Transverse colon (tissue), 4 donors: ENCODE results near the gene VPS26A. TPM values are rescaled to one million over a fixed set of nuclear protein-coding genes. Genes with fewer than 3 reads are reported as not detected.
"Not testable (repeated sequence)": the region's sequence is repeated elsewhere in the genome, so short reads cannot be mapped to it uniquely, and the experiment has no call there.

Source experiments
- DNase-seq: peaks from one replicate; pipeline ENCODE4 v3.0.0-alpha.2; 2019
- H3K27ac ChIP-seq, 4 donors: fragments of 200-600 bp; sonication (generic); 2 replicates each; pipeline ENCODE4 v1.5.1; 2016 to 2018; ENCODE audit warnings: inconsistent platforms in 4 of 4
- H3K27me3 ChIP-seq: fragments of 200-600 bp; sonication (generic); 2 replicates; pipeline ENCODE4 v1.5.1; 2017; ENCODE audit warnings: inconsistent platforms
- H3K36me3 ChIP-seq, 4 donors: fragments of 200-600 bp; sonication (generic); 2 replicates each; pipeline ENCODE4 v1.5.1; 2017 to 2019; ENCODE audit warnings: inconsistent platforms in 4 of 4
- H3K4me1 ChIP-seq, 4 donors: fragments of 200-600 bp; sonication (generic); 2 replicates each; pipeline ENCODE4 v1.5.1; 2017 to 2020; ENCODE audit warnings: inconsistent platforms in 4 of 4
- H3K4me3 ChIP-seq, 4 donors: fragments of 200-600 bp; sonication (generic); 1 replicate in 1 of 4; 2 replicates in 3 of 4; pipeline versions ENCODE4 v1.5.1 to v1.6.1; 2017 to 2019; ENCODE audit warnings: inconsistent platforms in 4 of 4
- H3K9me3 ChIP-seq, 2 donors: fragments of 200-600 bp; sonication (generic); 2 replicates each; pipeline ENCODE4 v1.5.1; 2017 to 2019; ENCODE audit warnings: inconsistent platforms in 2 of 2
- CTCF ChIP-seq, 5 experiments: fragments of 200-600 bp in 3 of 5; fragments of 450-650 bp in 2 of 5; sonication (generic) in 3 of 5; IDR thresholded peaks; 1 replicate in 2 of 5; 2 replicates in 3 of 5; pipeline ENCODE4 v1.5.1; 2016 to 2017; ENCODE audit warnings: antibody characterized with exemption in 5 of 5, inconsistent platforms in 3 of 5, mild to moderate bottlenecking in 2 of 5, moderate library complexity in 1 of 5
- EP300 ChIP-seq: sonication (generic); formaldehyde crosslinking; IDR thresholded peaks from one replicate; pipeline ENCODE4 v1.6.1; 2017; ENCODE audit warnings: antibody characterized with exemption, low read depth
- POLR2A ChIP-seq: fragments of 450-650 bp; IDR thresholded peaks from one replicate; pipeline ENCODE4 v1.6.1; 2016; ENCODE audit warnings: antibody characterized with exemption, mild to moderate bottlenecking, moderate library complexity
- POLR2AphosphoS5 ChIP-seq, 3 donors: sonication (generic); formaldehyde crosslinking; IDR thresholded peaks; one replicate each; pipeline ENCODE4 v1.6.1; 2016; ENCODE audit warnings: antibody characterized with exemption in 3 of 3
- WGBS, 2 donors: methylation state at CpG; one replicate each; pipeline ENCODE4 v1.1.5; 2018; ENCODE audit warnings: low coverage in 1 of 2; 5-methylcytosine and 5-hydroxymethylcytosine counted together
- in situ Hi-C, 4 donors: fragments of 200-750 bp; cut with MboI; loops; one replicate each; pipeline versions ENCODE4 v1.15.0 to v1.15.1; 2017; ENCODE audit warnings: low sequenced_read_pairs in 3 of 4, low pct_ligation_motif_present in 1 of 4, low pct_unique_long_range_greater_than_20kb in 1 of 4
- intact Hi-C: fragments of 100-400 bp; cut with DNase I; formaldehyde crosslinking; loops from one replicate; pipeline ENCODE4 v1.15.1; 2023; ENCODE audit warnings: low total_unique reads
- total RNA-seq, 4 donors: library from RNA; depleted of rRNA; stranded (reverse); fragments of >200 nt; gene quantifications; one replicate each; pipeline ENCODE4 v1.1.0, GENCODE V29; 2016

VPS26A gene
- total RNA-seq, 4 donors from 2014 or later, result 5.4 to 38.7 (median 23.2) TPM

- Histone ChIP-seq H3K4me3 (no peak overlapping the region), H3K27ac (no peak overlapping the region), H3K27me3 (no peaks in the 10 kb centered on the region), H3K9me3 (no peaks in the 10 kb centered on the region), H3K4me1 (no peaks in the 10 kb centered on the region), H3K36me3 (peaks cover 0 to 26% (median 9%) of the 10 kb centered on the region in 4 donors)
- no peak for DNase-seq
- TF ChIP-seq POLR2A (no peak), POLR2AphosphoS5 (IDR thresholded peaks at IDR 0.05) (no peak), CTCF (IDR thresholded peaks at IDR 0.05) (no peak), EP300 (no peak)
- WGBS, 2 donors, result 88 to 94% methylated on average over 2 of the region's 2 CpGs
- intact Hi-C loops (no loop called here), in situ Hi-C loops (no loop called here)
These were observed 36.8 kb downstream of the VPS26A start for GRCh38 chr10:69160809-69161241.

- 95 to 100% methylated on average over 3 to 4 of the region's 4 CpGs for WGBS, 2 donors
- intact Hi-C loops, result no loop called here
- in situ Hi-C loops, result no loop called here
These were observed 44.5 kb downstream of the VPS26A start for GRCh38 chr10:69168493-69168892.

GRCh38 chr10:69172241-69172982 lies 48.4 kb downstream of the VPS26A start:
- Histone ChIP-seq H3K36me3 (peaks cover 0 to 39% (median 14%) of the 10 kb centered on the region in 4 donors), H3K9me3 (no peaks in the 10 kb centered on the region), H3K27ac (no peak overlapping the region), H3K4me3 (no peak overlapping the region), H3K4me1 (no peaks in the 10 kb centered on the region), H3K27me3 (no peaks in the 10 kb centered on the region)
- TF ChIP-seq POLR2AphosphoS5 (IDR thresholded peaks at IDR 0.05), result no peak
- no peak for TF ChIP-seq EP300
- no peak for TF ChIP-seq POLR2A
- no peak for TF ChIP-seq CTCF (IDR thresholded peaks at IDR 0.05)
- in situ Hi-C loops (no loop called here), intact Hi-C loops (no loop called here)
- DNase-seq, result no peak
- WGBS, 2 donors, result 70 to 85% methylated on average over 3 of the region's 3 CpGs

More at GRCh38 chr10:69168493-69168892, 44.5 kb downstream of the VPS26A start:
- Histone ChIP-seq H3K4me1 (no peaks in the 10 kb centered on the region), H3K9me3 (no peaks in the 10 kb centered on the region), H3K27ac (no peak overlapping the region), H3K36me3 (peaks cover 0 to 64% (median 18%) of the 10 kb centered on the region in 4 donors), H3K27me3 (no peaks in the 10 kb centered on the region), H3K4me3 (no peak overlapping the region)
- DNase-seq, result no peak
- TF ChIP-seq POLR2A (no peak), CTCF (IDR thresholded peaks at IDR 0.05) (no peak), POLR2AphosphoS5 (IDR thresholded peaks at IDR 0.05) (no peak), EP300 (no peak)

- peaks cover 0 to 13% (median 6%) of the 10 kb centered on the region in 4 donors for H3K36me3 ChIP-seq
- H3K27me3 ChIP-seq, H3K9me3 ChIP-seq, DNase-seq, H3K4me3 ChIP-seq, H3K27ac ChIP-seq, H3K4me1 ChIP-seq, in situ Hi-C loops: not testable (repeated sequence)
- 75% methylated on average over 4 of the region's 4 CpGs; no CpG with 5 or more reads in 1 of the 2 donors for WGBS, 2 donors
- intact Hi-C loops, result loop anchor here (5.0 kb wide), 1 partner anchor 972 kb away; the partner anchor contains the start of gene TYSND1
These were observed 51.3 kb downstream of the VPS26A start for GRCh38 chr10:69175326-69175725.
